Measurements from ENCODE around the gene CAMK2A.

CAMK2A gene

DNA sequence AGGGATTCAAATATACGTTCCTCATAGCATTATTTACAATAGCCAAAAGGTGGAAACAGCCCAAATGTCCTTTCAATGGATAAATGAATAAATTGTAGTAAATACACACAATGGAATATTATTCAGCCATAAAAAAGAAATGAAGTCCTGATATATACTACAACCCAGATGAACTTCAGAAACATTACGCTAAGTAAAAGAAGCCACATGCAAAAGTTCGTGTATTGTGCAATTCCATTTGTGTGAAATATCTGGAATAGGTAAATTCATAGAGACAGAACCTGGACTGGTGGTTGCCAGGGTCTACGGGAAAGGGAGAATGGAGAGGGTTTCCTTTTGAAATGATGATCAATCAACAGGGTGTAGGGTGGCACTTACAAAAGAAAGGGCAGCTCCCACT lies 25.7 kb upstream of the CAMK2A start:
- no peak for DNase-seq (ENCODE audit: low spot score)

DNA sequence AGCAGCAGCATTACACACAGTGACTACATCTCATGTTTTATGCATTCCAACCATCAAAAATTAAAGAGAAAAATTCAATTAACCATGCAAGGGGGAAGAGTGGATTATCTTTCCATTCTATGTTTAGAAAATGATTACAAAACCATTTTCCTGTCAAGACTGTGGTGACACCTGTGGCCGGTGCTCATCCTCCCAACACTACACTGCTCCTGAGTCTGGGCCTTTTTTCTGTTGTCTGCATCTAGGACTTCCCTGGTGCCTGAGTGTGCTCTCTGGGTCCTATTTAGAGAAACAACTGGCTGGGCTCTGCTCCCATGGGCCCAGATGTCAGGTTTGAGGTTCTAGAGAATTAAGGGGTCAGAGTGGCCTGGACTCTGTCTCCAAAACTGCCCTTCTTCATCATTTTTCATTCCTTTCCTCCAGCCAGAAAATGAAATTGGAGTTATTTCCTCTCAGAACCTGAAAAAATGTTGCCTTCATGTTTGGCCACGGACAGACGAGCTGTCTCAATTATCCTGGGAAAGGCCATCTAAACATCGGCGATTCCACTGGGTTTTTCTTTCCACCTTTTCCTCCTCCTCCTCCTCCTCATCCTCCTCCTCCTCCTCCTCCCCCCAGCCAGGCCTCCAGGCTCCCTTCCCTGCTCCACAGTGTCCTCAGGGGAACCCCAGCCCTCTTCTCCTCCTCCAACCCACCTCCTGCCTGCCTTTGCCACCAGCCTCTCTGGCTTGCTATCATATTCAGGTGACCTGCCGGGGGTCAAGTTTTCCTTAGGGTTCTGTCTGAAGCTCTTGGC lies 24.5 kb upstream of the CAMK2A start:
- no peak for DNase-seq (ENCODE audit: low spot score)

DNA sequence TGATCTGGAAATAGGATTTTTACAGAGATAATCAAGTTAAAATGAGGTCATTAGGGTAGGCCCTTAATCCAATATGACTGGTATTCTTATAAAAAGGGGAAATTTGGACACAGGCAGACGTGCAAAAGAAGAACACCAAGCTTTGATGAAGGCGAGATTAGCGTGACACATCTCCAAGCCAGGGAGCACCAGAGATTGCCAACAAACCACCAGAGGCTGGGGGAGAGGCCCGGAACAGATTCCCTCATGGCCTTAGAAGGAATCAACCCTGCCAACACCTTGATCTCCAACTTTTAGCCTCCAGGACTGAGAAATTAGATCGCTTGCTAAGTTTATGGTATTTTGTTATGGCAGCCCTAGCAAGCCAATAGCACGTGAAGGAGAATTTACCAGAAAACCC lies 23.9 kb upstream of the CAMK2A start:
- no peak for DNase-seq (ENCODE audit: low spot score)

DNA sequence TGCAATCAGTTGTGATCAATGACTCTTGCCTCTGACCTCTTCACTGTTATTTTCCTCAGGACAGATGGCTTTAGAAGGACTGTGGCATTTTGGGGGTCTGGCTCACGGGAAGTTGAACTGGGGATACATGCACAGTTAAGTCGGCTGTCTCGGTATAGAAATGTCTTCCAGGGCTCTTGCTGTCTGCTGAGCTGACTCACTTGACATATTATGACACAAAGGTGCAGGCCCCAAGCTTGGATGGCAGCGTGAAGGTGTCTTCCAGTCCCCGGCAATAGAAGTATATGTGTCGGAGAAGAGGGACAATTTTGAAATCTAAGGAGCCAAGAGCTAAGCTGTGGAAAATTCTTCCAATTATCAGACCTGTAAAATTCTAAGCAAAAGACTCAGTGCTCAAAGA lies 22.9 kb upstream of the CAMK2A start:
- DNase-seq (ENCODE audit: low spot score): no peak

DNA sequence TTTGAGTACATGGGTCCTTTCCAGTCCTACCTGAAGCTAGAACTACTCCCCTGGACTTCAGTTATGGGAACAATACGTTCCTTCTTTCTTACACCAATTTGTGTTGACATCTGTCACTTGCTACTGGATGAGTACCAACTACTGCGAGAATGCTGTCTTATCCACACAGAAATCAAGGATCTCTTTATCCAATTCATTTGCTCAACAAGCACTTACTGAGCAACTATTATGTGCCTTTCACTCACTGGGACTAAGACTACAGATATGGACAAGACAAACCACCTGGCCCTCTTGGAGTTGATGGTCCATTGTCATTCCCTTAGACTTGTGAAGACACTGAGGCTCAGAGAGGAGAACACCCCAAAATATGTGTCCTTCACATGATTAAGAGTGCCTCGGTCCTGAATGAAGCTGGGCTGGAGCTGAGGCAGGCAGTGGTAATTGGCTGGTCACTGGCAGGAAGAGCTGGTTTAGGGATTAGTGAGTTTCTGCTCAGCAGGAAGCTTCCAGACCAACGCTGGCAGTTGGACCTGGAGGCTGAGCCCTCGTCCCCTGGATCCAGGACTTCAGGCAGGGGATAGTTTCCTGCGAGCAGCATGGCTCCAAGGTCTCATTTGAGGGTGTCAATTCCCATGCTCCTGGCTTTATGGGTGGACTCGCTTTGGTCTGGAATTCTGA lies 21.6 kb upstream of the CAMK2A start:
- no peak for DNase-seq (ENCODE audit: low spot score)

DNA sequence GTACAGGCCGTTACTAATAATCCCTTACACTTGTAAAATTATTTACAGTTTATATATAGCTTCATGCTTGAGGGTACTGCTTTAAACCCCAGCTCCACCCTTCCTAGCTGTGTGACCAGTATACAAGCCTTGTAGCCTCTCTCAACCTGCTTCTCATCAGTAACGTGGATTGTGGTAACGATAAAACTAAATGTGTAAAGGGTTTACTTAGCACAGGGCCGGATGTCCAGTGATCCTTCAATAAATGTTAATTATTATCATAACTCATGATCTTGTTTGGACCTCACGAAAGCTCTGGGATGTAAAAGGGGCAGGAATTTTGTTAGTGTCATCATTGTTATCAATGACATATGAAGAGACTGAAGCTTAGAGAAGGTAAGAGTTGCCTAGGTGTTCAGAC lies 20.7 kb upstream of the CAMK2A start:
- DNase-seq (ENCODE audit: low spot score): no peak

DNA sequence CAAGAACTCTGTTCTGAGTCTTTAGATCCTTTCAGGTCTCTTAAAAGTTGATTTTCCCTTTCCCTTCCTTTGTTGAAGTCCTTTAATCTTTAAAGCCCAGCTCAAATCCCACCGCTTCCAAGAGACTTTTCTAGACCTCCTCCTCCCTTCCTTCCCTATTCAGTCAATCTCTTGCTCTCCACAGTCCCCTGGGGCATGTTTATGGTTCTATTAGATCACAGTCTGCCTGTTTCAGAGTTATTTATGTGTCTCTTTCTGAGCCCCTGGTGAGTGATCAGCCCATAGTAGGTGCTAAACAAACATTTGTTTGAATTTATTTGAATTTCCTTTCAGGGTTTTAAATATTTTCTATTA lies 20.3 kb upstream of the CAMK2A start:
- no peak for DNase-seq (ENCODE audit: low spot score)

DNA sequence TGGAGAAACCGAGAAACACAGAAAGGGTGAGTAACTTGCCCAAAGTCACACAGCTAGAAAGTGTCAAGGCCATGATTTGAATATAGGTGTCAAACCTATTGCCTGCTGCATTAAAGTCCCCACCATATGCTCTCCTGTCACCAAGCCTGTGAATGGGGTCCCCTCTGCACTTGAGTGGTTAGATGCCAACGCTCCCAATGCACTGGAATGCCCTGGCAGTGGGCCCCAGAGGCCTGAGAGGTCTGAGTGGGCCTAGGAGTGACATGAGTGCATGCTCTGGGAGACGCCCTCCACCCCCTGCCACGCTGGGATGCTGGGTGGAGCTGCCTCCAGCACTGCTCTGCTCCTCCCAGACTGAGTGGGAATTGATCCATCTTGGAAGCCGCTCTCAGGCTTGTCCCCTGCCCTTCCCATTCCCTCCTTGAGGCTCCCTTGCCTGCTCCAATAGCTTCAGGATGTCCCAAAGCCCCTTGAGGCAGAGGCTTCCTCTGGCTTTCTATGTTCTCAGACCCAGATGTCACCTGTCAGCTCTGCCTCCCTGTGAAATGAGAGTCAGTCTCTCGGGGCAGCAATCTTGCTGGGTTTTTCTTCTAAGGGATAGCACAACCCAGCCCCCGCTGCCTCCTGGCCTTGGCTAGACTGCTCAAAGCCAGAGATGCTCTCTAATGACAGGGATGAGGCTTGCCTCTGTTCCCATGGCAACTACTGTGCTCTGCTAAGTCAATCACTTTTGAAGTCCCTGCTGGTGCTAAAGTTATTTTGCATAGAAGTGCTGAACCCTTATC lies 19.7 kb upstream of the CAMK2A start:
- DNase-seq (ENCODE audit: low spot score): peak; percentile 58

DNA sequence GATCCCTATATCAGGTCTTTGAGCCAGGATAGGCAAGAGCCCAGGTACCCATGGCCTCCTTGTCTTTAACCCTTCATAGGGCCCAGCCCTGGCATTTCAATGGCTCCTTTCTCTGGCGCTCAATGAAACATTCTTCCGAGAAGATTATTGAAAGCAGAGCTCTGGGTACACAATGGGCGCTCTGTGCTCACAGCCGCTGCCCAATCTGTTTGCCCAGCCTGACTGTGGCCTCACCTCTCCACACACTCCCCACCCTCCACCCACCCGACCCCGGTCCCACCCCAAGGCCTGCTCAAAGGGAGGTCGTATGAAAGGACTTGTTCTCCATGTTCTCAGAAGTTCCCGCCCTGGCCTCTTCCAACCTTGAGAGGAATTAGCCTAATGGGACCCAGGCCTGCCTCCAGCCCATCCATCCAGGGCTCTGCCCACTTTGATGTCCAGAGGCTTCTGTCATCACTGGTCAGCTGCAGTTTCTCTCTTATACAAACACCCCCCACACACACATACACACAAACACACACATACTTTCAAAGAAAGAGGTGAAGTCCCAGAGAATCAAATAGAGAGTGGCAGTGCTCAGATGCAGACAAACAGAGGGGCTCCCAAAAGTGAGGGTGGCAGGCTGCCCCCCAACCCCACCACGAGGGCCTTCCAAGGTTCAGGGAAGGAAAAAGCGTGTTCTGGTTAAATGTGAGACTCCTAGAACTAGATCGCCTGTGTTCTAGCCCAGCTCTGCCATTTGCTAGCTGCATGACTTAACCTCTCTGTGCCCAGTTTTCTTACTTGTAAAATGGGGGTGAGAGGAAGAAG lies 18.2 kb upstream of the CAMK2A start:
- DNase-seq (ENCODE audit: low spot score): peak; percentile 89

DNA sequence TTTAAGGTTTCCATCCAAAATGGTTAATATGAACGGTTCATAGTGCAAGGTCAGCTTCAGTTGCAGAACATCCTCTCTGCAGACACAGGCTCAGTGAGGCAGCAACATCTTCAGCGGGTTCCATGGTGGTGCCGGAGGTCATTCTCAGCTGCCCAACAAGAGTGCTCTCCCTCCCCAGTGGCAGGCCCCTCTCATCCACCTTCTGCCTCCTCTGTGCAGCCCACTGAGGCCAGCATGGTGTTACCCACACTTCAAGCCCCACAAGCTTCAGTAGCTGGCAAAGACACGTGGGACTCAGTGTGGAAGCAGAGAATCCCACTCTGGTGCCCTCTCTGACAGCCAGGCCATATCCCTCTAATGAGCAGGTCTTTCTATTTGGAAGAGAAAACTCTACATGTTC lies 17.2 kb upstream of the CAMK2A start:
- DNase-seq (ENCODE audit: low spot score): no peak

DNA sequence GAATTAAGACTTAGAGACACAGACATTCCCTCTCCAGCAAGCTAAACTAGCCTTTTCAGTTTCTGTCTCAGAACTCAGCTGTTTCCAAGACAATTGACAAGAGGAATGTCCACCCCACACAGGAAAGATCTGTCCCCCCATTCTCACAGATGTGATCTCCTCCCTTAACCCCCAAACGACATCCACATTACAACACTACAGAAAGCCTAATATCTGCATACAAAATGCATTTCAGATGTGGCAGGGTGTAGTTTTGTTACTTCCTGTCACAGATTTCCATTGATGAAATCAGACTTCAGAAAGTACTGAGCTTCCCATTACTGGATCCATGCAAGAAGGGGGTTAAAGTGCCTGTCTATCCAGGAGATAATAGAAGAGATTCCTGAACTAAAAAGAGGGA lies 16.0 kb upstream of the CAMK2A start:
- DNase-seq (ENCODE audit: low spot score): no peak

DNA sequence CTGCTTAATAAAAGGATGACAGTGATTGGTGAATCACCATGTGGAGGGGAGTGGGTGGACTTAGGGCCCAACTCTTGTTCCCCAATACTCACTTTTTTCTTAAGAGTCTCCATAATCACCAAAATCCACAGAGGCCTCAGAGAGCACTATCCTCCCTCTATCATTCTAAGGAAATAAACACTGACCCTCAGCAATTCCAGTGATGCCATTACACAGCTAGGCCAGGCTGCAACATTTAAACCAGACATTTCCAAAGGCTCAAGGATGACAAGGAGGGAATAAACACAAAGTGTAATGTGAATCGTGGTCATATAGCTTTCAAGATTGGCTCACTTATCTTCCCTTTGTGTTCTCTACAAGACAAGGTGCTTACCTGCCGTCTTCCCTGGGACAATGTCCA lies 15.5 kb upstream of the CAMK2A start:
- DNase-seq (ENCODE audit: low spot score): no peak

DNA sequence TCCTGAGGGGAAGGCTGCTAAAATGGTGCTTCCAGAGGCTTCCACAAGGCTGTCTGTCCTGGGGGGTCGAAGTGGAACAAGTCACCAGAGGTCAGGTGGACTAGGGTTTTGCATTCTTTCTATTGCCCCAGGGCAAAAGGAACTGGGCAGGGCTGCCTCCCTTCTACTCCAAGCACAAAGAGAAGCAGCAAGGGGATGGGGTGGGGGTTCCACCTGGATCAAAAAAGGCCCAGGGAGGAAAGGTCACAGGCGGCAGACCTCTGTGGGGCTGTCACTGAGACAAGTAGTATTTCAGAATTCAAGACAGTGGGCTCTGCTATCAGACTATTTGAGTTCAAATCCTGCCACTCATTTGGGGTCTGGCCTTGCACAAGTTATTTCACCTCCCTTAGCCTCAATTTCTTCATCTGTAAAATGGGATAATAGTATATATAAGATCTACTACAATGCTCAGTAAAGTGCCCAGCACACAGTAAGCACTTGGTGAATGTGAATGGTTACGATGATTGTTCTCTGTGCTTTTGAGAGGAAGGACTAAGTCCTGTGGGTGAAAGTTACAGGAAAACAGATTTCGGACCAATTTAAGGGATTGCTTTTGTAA lies 15.0 kb upstream of the CAMK2A start:
- DNase-seq (ENCODE audit: low spot score): no peak

DNA sequence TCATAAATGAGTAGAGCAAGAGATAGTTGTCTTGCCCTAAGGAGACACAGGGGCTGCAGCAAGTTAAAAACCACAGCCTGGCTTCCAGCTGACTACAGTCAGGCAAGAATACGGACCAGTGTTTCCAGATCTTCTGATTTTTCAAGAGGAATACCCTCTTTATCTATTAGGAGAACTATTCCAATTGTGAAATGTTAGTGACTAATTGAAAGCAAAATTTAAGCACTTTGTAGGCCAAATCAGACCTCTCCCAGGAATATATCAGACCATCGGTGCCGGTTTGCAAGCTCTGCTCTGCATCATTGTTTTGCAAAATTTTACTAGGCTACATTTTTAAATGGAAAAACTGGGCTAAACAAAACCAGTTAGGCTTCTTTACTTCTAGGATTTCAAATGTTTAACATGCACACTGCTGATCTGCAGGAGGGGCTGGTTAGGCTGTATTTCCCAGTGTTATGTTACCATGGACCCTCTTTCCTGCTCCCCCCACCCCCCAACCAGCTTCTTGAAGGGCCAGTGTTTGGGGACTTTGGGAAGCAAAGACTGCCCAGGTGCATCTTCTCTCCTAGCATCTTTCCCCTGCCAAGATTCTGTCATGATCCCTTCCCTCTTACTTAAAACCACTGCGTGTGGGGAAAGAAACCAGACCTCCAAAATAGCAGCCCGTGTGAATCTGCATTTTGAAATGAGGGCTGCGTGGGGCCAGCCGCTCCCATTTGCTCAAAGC lies 14.2 kb upstream of the CAMK2A start:
- DNase-seq (ENCODE audit: low spot score): no peak

DNA sequence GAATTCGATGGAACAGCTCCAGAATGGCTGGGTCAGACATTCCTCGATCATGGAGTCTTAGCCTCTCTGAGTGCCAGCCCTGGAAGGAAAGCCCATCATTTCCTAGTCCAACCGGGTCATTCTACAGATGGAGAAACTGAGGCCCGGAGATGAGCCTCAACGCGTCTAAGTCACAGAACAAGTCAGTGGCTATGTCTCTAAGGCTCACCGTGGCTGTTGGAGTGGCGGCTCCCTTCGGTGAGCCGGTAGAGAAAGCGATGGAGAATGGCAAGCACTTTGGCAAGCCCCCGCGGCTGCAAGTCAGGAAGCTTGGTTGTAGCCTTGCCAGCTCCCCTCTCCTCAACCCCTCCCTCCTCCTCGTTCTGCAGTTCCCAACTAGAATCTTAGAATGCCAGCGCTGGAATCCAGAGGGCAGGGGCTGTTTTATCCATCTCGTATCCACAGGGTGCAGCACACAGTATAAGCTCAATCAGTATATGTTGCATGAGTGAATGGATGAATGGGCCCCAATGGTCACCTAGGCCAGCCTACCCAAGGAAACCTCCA lies 13.6 kb upstream of the CAMK2A start:
- DNase-seq (ENCODE audit: low spot score): no peak

DNA sequence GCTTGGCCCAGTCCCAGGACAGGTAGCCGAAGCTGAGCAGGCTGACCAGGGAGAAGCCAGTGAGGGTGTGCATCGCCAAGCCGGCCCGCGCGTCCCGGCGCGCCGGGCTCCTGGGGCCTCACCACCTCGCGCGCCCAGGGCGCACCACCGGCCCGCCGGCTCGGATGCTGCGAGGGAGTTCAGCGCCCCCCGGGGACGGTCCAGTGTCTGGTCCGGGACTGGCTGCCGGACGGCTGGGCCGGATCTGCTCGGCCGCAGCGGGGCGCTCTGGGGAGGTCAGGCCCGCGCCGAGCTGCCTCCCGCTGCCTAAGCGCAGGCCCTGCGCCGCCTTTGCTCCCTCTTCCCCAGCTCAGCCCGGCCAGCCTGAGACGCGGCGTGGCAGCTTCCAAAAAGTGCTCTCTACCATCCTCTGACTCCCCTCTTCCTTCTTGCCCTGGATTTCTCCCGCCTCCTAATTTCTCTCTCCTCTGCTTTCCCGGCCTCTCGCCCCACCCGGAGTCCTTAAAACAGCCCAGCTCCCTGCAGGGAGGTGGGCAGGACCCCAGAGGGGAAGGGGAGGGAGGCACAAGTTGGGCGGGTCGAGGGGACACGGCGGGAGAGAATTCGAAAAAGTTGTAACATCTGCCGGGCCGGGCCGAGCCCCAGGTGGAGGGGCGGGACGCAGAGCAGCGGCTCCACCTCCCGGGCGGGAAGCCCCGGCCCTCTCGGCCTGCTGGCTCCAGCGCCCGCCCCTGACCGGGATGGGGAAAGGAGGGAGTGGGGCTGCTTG lies 12.9 kb upstream of the CAMK2A start, which contains the start of gene ARSI:
Gene ARSI (minus strand): TSS at position 605 of the 769 bp plus-strand sequence. CDS start 532 bp downstream, at position 73.
- DNase-seq (ENCODE audit: low spot score): no peak

DNA sequence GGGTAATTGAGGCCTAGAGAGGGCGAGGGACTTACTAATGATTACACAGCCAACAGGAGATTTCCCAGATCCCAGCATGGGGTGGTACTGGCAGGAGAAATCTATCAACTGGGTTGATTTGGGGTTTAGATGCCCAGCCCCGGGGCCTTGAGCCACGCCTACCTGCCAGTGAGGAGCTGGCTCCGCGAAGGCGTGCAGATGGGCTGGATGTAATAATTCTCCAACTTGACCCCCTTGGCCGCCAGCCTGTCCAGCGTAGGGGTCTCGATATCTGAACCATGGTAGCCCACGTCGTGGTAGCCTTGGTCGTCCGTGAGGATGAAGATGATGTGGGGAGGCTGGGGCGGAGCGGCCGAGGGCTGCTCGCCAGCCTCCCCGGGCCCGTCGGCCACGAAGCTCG lies 12.3 kb upstream of the CAMK2A start:
- no peak for DNase-seq (ENCODE audit: low spot score)

DNA sequence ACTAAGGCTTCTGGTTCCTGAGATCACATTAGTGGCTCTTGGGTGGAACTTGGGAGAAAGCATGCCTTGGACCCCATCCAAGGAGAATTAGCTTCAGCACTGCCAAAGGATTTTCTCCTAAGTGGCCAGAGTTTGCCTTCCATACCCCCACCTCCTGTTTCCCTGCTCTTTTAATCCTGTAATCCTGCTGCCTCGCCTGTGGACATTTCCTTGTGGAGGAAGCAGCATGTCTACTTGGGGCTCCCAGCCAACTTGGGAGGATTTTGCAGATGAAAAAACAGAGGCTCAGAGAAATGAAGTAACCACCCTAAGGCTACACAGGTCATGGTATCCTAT lies 11.6 kb upstream of the CAMK2A start:
- DNase-seq (ENCODE audit: low spot score): no peak

DNA sequence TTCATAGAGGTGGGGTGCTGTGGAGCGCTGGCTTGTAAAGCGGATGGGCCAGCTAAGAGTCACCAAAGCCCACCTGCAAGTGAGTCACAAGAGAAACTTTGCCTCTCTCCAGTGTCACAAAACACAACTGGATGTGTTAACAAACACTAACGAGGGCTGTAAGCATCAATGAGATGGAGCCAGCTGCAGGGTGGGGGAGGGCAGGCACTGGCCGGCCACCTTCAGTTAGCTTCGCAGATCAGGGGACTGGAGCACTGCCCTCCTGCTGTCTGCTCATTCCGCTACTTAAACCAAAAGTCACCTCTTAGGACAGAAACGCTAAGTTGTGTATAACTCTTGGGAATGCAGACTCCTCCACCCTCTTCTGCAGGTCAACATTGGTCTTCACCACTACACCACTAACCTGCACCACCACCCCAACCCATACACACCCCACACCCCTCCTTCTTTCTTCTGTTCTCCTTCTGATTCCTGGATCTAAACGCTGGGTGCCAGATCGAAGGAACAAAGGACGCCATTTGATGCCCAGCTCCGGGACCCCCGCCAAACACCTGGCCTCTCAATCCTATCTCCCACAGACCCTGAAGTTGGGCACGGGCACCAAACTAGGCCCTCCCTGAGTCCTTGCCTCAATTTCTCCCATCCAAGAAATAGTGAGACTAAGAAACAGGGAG lies 11.1 kb upstream of the CAMK2A start:
- DNase-seq (ENCODE audit: low spot score): no peak

Measured in pons (tissue), 1 donor.